Adrenal gland (tissue), 5 donors: ENCODE data around the gene CNIH2.

Experiments used
- CTCF ChIP-seq, 6 experiments: fragments of 450-650 bp in 4 of 6; fragments of 200-600 bp in 2 of 6; sonication (generic) in 1 of 6; IDR thresholded peaks; 1 replicate in 5 of 6; 2 replicates in 1 of 6; pipeline versions ENCODE4 v1.5.1 to v1.8.0; 2016 to 2021; ENCODE audit warnings: antibody characterized with exemption in 6 of 6, mild to moderate bottlenecking in 2 of 6, moderate library complexity in 1 of 6
- POLR2A ChIP-seq, 2 donors: fragments of 450-650 bp; IDR thresholded peaks; one replicate each; pipeline ENCODE4 v1.6.1; 2017; ENCODE audit warnings: antibody characterized with exemption in 2 of 2, mild to moderate bottlenecking in 2 of 2, moderate library complexity in 1 of 2
- donor health status: DM: no; HTN: no; CAD: no.

GRCh38 chr11:66292543-66293332 lies 14.8 kb downstream of the CNIH2 start:
- TF ChIP-seq CTCF (IDR thresholded peaks at IDR 0.05) (no peak), POLR2A (IDR thresholded peaks at IDR 0.05) (no peak)
